ENCODE results near the gene KLHL41. TPM values are rescaled to one million over a fixed set of nuclear protein-coding genes. Genes with fewer than 3 reads are reported as not detected.
"Not testable (repeated sequence)": the region's sequence is repeated elsewhere in the genome, so short reads cannot be mapped to it uniquely, and the experiment has no call there.

KLHL41 gene
- polyA plus RNA-seq, 1 donor, result 3,726 TPM

DNA sequence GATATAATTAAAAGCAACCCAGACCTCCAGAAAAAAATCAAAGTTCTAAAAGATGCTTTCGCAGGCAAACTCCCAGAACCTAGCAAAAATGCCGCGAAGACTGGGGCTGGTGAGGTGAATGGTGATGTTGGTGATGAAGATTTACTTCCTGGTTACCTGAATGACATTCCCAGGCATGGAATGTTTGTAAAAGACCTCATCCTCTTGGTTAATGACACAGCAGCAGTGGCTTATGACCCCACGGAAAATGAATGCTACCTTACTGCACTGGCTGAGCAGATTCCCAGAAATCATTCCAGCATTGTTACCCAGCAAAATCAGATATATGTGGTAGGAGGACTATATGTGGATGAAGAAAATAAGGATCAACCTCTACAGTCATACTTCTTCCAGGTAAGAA lies 994 bp downstream of the KLHL41 start:
- no peak for DNase-seq

DNA sequence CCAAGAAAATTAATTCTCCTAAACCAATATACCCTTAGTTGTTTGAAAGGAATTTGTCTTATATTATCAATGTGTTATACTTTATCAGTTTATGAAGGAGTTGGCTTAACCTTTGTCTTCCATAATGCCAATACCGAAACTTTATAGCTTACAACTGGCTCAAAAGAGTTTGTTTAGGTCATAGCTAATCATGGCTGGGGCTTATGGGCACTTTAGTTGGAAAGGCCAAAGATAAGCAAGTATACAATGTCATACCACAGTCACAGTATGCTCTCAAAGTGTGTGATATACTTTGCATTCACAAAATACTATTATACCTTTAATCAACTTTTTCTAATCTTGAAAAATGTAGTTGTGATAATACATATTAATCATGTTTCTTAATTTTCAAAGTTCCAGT lies 2.3 kb downstream of the KLHL41 start:
- no peak for DNase-seq

DNA sequence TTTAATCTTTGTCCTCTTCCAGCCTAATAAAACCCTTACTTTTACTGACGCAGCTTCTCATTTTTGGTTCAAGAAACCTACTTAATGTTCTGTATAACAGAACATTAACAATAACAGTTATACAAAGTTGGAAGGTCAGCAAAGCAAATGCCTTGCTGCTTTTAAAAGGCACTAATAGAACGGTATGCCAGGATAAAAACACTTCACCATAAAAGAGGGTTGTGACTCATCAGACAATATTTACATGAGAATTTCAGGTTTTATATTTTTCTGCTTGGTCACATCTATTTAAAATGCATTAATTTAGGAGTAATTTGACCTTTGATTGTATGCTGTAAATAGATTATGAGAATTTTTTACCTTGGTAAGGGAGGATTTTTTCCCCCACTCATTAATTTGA lies 3.0 kb downstream of the KLHL41 start:
- no peak for DNase-seq

DNA sequence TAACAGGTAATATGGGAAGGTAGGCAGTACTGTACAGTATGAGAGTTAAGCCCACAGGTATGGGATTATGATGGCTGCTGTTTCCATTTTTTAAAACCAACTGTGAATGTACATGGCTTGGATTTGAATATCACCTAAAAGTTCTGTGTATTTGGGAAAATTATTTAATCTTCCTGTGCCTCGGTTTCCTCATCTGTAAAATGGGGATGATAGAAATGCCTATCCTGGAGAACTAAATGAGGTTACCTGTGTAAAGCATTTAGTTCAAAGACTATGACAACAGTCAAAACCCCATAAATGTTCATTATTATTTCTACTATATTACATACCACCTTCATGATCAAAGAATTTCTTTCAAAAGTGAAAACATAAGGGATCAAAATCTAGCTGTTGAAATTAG lies 3.6 kb downstream of the KLHL41 start:
- DNase-seq, result no peak

DNA sequence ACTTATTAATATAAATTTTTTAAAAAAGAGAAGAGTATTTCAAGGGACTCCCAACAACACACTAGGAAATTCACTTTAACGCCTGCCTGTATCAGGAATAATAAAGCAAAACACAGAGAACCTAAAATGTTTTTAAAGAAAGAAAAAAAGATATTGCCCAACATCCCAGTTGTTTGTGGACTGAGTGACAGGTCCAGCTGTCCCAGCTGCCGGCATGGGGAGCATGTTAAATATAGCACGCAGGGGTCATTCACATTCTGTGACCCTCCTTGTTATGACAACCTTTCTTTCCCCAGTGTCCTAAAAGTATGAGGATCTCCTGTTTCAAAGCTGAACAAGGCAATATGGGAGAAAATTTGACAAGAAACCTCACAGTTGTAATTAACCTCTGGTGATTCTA lies 4.4 kb downstream of the KLHL41 start:
- peak; percentile 30 for DNase-seq

DNA sequence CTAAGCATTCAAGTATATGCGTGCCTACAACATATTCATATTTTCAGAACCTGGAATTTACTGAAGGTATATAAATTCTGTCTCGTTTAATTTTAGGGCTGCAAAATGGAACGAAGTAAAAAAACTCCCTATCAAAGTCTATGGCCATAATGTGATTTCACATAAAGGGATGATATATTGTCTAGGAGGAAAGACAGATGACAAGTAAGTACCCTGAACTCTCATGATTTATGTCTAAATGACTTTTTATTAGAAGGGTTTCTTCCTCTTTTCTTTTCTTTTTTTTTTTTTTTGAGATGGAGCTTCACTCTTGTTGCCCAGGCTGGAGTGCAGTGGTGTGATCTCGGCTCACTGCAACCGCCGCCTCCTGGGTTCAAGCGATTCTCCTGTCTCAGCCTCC lies 5.3 kb downstream of the KLHL41 start:
- DNase-seq, result not testable (repeated sequence)

DNA sequence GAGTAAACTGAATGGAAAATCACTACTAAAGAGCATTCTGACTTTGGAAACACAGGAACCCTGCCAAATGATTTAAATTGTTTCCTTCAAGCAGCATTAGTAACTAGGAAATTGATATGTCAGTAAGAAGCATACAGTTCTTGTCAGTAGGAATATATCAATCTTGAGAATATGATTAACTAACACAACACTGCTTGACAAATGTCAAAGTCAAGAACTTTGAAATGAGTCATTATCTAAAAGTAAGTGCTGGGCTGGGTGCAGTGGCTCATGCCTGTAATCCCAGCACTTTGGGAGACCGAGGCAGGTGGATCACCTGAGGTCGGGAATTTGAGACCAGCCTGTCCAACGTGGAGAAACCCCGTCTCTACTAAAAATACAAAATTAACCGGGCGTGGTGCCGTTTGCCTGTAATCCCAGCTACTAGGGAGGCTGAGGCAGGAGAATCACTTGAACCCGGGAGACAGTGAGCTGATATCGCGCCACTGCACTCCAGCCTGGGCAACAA lies 7.0 kb downstream of the KLHL41 start:
- not testable (repeated sequence) for DNase-seq

DNA sequence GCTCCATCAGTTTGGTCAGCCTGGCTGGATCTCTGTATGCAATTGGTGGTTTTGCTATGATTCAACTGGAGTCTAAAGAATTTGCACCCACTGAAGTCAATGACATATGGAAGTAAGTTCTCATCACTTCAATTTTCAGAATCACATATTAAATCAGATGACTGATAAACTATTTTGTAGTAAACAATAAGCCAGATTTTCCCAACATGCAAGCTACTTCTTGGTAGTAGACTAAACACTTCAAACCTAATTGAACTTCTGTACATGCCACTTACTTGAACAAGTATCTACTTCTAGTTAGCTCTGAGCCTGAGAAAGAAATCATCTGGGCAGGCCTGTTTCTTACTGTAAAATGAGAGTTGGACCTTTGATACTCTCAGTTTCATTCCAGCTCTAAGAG lies 11.4 kb downstream of the KLHL41 start:
- DNase-seq, result no peak

DNA sequence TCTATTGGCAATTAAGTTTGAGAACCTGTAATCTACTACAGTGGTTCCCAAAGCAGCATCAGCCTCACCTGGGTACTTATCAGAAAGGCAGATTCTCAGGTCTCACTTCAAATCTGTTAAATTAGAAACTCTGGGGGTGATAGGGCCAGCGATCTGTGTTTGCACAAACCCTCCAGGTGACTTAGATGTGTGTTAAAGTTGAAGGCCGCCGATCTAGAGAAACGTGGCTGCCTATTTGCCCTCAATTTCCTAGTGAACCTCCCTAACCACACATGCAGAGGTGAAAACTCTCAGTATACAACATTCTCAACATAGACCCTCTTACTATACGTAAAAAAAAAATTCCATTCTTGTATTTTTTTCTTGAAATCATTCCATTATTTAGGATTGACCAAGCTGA lies 14.2 kb downstream of the KLHL41 start:
- no peak for DNase-seq

DNA sequence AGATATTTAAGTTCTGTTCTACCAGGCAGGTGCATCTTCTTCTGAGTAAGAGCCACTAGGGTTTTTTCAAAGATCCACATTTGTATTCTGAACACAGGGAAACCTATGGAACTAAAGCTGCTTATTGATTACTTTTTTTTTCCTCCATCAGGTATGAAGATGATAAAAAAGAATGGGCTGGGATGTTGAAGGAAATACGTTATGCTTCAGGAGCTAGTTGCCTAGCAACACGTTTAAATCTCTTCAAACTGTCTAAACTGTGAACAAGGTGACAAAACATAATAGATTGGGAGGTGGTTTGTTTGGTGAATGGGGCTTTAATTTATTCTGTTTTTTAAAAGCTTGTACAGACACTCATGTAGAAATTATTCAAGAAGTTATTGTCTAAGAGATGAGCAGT lies 15.9 kb downstream of the KLHL41 start:
- DNase-seq, result no peak

DNA sequence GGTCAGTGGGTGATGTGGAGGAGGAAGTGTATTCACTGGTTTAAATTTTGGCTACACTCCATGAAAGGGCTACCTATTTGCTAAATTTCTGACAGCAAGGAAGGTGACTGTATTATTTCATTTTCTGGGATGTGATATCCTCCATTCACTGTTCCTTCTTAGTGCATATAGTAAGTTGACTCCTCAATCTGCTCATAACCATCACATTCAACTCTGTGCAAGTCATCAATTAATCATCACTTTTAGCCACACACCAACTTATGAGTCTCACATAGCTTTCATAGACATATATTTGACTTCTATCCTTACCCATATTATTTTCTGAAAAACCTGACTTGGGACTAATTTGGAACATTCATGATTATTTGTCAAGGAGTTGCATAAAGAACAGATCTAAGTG lies 16.9 kb downstream of the KLHL41 start:
- DNase-seq, result no peak

DNA sequence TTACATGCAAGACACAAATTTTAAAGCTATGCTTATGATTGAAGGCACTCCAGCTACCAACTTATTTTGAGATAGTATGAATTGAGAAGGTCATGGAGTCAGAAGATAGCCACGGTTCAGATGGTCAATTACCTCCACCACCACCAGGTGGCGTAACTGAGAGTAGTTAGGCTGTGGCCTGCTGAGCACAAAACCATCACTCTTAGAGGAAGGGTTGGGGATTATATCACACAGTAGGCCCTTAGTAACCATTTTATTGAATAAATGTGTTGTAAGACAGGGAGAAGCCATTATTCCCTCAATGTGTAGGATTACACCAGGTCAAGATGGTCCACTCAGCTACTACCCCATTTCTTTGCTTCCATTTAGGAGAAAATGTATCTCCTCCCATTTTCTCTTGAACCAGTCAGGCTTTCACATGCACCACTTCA lies 18.8 kb downstream of the KLHL41 start:
- DNase-seq, result no peak

DNA sequence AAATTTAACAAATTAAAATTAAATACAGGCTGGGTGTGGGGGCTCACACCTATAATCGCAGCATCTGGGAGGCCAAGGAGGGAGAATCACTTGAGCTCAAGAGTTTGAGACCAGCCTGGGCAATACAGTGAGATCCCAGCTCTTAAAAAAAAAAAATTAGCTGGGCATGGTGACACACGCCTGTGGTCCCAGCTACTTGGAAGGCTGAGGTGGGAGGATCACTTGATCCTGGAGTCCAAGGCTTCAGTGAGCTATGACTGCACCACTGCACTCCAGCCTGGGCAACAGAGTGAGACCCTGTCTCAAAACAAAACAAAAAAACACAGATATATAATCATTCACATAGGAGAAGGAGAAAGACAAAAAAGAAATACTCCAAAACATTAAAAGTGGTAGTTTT lies 30.0 kb downstream of the KLHL41 start:
- not testable (repeated sequence) for DNase-seq

DNA sequence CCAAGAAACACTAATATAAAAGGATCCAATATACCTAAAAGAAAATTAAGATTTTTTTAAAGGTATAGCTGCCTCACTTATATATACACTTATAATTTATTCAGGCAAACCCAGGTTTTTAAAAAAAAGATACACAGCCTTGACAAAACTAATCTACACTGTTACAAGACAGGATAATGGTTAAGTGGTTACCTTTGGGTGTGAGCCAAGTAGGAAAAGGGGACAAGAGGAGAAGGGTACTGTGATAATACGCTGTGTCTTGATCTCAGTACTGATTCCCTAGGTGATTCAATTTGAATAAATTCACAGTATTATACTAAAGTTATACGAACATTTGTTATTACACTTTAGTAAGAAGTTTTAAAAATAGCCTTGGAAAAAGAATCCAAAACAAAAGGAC lies 30.6 kb downstream of the KLHL41 start:
- no peak for DNase-seq

DNA sequence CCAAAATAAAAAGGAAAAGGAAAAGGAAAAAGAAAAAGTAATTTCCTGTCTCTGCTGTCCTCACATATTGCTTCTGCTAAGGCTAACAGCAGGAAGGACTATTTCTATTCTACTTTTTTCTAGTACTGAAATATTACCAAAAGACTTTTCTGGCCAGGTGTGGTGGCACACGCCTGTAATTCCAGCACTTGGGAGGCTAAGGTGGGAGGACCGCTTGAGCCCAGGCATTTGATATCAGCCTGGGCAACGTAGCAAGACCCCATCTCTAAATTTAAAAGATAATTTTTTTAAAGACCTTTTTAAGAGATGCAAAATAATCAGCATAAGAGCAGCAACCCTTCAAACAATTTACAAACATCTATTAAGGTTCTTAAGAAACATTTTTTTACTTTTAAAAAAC lies 32.9 kb downstream of the KLHL41 start:
- DNase-seq, result no peak

DNA sequence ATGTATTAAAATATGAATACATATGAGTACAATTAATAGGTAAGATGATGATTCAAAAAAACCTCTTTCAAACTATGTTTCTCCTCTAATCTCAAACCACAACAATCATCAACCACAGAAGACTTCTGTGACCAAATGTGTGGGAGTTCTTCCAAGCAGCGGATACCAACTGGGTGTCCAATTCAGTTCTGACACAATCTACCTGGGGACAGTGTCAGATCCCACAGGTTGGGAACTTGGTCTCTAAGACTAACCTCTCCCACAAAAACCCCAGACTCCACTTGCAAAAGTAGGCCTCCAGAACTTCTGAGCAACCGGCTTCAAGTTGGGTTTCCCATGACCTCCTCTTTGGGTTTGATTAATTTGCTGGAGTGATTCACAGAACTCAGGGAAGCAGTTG lies 37.3 kb downstream of the KLHL41 start:
- DNase-seq, result no peak

DNA sequence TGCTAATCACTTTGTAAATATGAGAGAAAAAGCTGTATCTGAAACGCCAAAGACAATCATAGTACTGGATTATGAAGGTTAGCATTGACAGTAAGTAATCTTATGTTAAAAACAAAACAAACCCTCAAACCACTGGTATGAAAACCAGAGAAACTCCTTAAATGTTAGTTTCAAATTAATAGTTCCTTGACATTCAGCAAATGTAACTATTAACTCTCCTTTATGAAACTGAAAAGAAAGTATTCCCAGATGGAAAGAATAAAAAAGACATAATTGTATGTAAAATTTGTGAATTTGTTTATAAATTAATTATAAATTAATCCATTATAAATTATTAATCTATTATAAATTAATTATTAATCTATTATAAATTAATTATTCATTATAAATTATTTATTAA lies 51.9 kb downstream of the KLHL41 start:
- no peak for DNase-seq

DNA sequence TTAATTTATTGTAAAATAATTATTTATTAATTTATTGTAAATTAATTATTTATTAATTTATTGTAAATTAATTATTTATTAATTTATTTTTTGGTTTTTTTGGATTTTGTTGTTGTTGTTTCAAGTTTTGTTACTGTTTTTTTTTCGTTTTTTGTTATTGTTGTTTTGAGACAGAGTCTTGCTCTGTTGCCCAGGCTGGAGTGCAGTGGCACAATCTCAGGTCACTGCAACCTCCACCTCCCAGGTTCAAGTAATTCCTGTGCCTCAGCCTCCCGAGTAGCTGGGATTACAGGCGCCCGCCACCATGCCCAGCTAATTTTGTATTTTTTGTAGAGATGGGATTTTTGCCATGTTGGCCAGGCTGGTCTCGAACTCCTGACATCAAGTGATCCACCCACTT lies 52.6 kb downstream of the KLHL41 start:
- not testable (repeated sequence) for DNase-seq

DNA sequence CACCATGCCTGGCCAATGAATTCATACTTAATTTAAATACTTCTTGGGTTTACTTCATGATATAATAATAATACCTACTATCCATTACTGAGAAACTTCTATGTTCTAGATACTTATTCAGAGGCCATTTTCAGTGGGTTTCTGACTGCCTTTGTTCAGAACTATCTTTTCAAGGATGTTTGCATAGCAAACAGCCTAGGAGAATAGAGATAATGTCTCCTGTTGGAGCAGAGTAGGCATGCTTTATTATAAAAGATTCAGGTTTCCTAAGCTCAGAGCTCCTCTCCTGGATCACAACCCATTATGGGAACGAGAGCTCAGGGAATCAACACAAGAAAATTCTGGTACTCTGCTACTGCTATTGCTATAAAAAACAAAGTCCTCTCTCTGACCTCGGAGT lies 53.0 kb downstream of the KLHL41 start:
- no peak for DNase-seq

DNA sequence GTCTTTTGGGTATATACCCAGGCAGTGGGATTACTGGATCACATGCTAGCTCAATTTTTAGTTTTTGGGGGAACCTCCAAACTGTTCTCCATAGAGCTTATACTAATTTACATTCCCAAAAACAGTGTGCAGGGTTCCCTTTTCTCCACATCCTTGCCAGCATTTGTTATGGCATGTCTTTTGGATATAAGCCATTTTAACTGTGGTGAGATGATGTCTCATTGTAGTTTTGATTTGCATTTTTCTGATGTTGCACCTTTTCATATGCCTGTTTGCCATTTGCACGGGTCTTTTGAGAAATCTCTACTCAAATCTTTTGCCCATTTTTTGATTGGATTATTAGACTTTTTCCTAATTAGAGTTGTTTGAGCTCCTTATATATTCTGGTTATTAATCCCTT lies 56.2 kb downstream of the KLHL41 start:
- DNase-seq, result no peak

DNA sequence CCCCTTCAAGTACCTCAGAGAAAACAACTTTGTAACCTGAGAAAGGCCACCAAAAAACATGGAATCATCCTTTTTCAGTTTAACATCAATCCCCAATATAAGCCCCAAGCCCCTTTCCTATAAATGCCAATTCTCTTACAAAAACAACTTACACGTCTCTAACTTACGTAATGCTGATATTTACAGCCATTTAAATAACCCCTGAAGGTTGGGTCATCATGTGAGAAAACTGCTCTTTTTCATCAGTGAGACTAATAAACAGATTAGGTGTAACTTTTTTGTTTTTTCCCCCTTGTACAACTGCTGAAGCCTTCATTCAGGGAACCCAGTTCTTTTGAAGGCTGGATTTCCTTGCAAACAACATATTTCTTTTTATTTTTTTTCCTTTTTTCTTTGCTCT lies 60.4 kb downstream of the KLHL41 start:
- no peak for DNase-seq

DNA sequence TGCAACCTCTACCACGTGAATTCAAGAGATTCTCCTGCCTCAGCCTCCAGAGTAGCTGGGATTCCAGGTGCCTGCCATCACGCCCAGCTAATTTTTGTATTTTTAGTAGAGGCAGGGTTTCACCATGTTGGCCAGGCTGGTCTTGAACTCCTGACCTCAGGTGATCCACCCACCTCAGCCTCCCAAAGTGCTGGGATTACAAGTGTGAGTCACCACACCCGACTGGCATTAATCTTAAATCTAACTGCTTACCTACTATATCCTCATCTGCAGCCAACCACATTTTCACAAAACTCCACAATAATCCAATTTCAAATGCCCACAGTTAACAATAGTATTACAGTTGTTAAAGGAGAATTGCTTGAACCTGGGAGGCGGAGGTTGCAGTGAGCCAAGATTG lies 61.2 kb downstream of the KLHL41 start:
- not testable (repeated sequence) for DNase-seq

DNA sequence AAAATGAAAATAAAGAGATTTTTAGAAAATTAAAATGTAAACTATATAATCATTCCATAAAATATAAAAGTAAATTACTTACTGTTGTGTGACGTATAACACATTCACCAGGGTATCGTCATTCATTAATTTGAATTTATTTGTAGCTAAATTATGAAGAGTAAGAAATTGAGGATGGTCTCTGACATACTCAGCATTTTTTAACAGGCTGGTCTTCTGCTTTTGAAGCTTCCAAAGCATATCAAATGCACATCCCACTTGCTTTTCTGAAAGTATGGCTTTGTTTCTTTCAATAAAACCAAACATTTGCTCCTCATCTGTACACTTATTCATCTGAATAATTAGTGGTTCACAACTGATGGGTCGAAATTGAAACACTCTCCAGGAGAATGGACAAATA lies 62.1 kb downstream of the KLHL41 start:
- no peak for DNase-seq

DNA sequence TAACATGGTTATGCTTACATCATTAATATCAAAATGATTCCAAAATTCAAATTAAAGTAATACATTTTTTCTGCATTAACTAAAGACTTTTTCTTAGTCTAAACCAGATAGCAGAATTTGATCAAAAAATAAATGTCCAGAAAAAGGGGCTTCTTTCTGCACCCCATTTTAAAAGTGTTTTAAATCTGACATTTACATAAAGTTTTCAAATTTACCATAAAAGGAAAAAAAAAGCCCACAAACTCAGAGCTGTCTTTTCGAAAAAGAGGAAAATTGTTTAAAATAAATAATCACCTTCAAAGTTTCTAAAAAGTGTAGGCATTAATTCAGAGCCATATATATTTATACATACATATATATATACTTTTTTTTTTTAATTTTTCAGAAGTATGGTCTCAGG lies 62.7 kb downstream of the KLHL41 start:
- DNase-seq, result no peak

DNA sequence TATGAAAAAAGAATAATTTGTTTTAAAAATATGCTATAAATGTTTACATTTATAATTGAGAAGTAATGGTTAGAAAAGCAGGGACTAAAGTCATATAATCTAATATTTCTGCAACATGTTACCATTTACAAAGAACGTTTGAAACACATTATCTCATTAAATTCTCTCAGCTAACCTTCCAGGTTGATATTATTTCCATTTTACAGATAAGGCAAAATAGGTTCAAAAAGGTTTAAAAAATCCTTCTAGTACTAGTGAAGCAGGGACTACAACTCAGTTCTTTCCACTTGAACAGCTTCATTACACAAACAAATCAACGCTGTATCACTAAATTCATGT lies 63.3 kb downstream of the KLHL41 start:
- DNase-seq, result no peak

Measured in hindlimb muscle (tissue), 1 donor.